HEK293 (cell line): Measurements from ENCODE around the gene WASF1.

ENCODE experiments used
- CTCF ChIP-seq: fragments of 450-650 bp; formaldehyde crosslinking; IDR thresholded peaks from 2 replicates; pipeline ENCODE4 v1.5.1; 2016; ENCODE audit warnings: missing biosample characterization, missing genetic modification characterization
- INSM2 ChIP-seq: fragments of 450-650 bp; formaldehyde crosslinking; IDR thresholded peaks from 2 replicates; pipeline ENCODE4 v1.5.1; 2016; ENCODE audit warnings: missing biosample characterization, missing genetic modification characterization
- ZNF302 ChIP-seq: fragments of 450-650 bp; formaldehyde crosslinking; IDR thresholded peaks from 2 replicates; pipeline ENCODE4 v1.5.1; 2016; ENCODE audit warnings: missing biosample characterization, missing genetic modification characterization, low read depth
- ZNF433 ChIP-seq: fragments of 450-650 bp; formaldehyde crosslinking; IDR thresholded peaks from 2 replicates; pipeline ENCODE4 v1.5.1; 2016; ENCODE audit warnings: missing biosample characterization, missing genetic modification characterization, low read depth

GRCh38 chr6:110090876-110091275, 88.6 kb downstream of the WASF1 start:
- TF ChIP-seq CTCF (tag by site-specific recombination) (no peak), ZNF433 (tag by site-specific recombination) (no peak), INSM2 (tag by site-specific recombination) (no peak), ZNF302 (no peak)
